ENCODE results near the gene SASH1.

- TF ChIP-seq POLR2AphosphoS5 (IDR thresholded peaks at IDR 0.05; ENCODE audit: low read depth, low read length) (no peak), POLR2A (IDR thresholded peaks at IDR 0.05; ENCODE audit: low read depth, low read length) (no peak), TAF1 (IDR thresholded peaks at IDR 0.05; ENCODE audit: borderline replicate concordance, low read depth, low read length) (no peak)
Measured at GRCh38 chr6:148324297-148324985, 18.2 kb upstream of the SASH1 start.
